ENCODE results near the gene SORL1-AS1.
A peak's percentile ranks its signal among the peaks of the same experiment; 100 is the strongest.

Gene SORL1-AS1

GRCh38 chr11:121452609-121453150 is at the start of gene SORL1-AS1:
SORL1-AS1 (minus strand) TSS chr11:121452967.
- Histone ChIP-seq H3K36me3 (ENCODE audit: control insufficient read depth, insufficient read depth, low read length) (no peaks in the 10 kb centered on the region), H3K9ac (ENCODE audit: low read length) (peak within 1 kb of the TSS; percentile 53), H3K9me3 (ENCODE audit: control insufficient read depth, low read length) (no peaks in the 10 kb centered on the region), H3K27me3 (ENCODE audit: control insufficient read depth, insufficient read depth, low read length) (no peaks in the 10 kb centered on the region), H3K4me3 (ENCODE audit: low read length) (peak within 1 kb of the TSS; percentile 78), H3K4me1 (ENCODE audit: control insufficient read depth, insufficient read depth, low read length) (peaks cover 21% of the 10 kb centered on the region)

- Histone ChIP-seq H3K9ac (ENCODE audit: low read length) (no peak overlapping the region), H3K27me3 (ENCODE audit: control insufficient read depth, insufficient read depth, low read length) (no peaks in the 10 kb centered on the region), H3K4me3 (ENCODE audit: low read length) (no peak overlapping the region), H3K9me3 (ENCODE audit: control insufficient read depth, low read length) (no peaks in the 10 kb centered on the region), H3K4me1 (ENCODE audit: control insufficient read depth, insufficient read depth, low read length) (no peaks in the 10 kb centered on the region), H3K36me3 (ENCODE audit: control insufficient read depth, insufficient read depth, low read length) (no peaks in the 10 kb centered on the region)
Observed at GRCh38 chr11:121500717-121501116, 48.0 kb upstream of the SORL1-AS1 start.

GRCh38 chr11:121500275-121500674 is 47.5 kb upstream of the SORL1-AS1 start:
- Histone ChIP-seq H3K9me3 (ENCODE audit: control insufficient read depth, low read length) (no peaks in the 10 kb centered on the region), H3K9ac (ENCODE audit: low read length) (no peak overlapping the region), H3K4me3 (ENCODE audit: low read length) (no peak overlapping the region), H3K27me3 (ENCODE audit: control insufficient read depth, insufficient read depth, low read length) (no peaks in the 10 kb centered on the region), H3K36me3 (ENCODE audit: control insufficient read depth, insufficient read depth, low read length) (no peaks in the 10 kb centered on the region), H3K4me1 (ENCODE audit: control insufficient read depth, insufficient read depth, low read length) (no peaks in the 10 kb centered on the region)

GRCh38 chr11:121499405-121499804 is 46.6 kb upstream of the SORL1-AS1 start:
- no peaks in the 10 kb centered on the region for H3K9me3 ChIP-seq (ENCODE audit: control insufficient read depth, low read length)
- H3K36me3 ChIP-seq (ENCODE audit: control insufficient read depth, insufficient read depth, low read length), result no peaks in the 10 kb centered on the region
- no peak overlapping the region for H3K4me3 ChIP-seq (ENCODE audit: low read length)
- H3K9ac ChIP-seq (ENCODE audit: low read length), result no peak overlapping the region
- no peaks in the 10 kb centered on the region for H3K27me3 ChIP-seq (ENCODE audit: control insufficient read depth, insufficient read depth, low read length)
- H3K4me1 ChIP-seq (ENCODE audit: control insufficient read depth, insufficient read depth, low read length), result peaks cover 7% of the 10 kb centered on the region

- Histone ChIP-seq H3K4me3 (ENCODE audit: low read length) (no peak overlapping the region), H3K27me3 (ENCODE audit: control insufficient read depth, insufficient read depth, low read length) (no peaks in the 10 kb centered on the region), H3K9me3 (ENCODE audit: control insufficient read depth, low read length) (no peaks in the 10 kb centered on the region), H3K4me1 (ENCODE audit: control insufficient read depth, insufficient read depth, low read length) (peaks cover 10% of the 10 kb centered on the region), H3K36me3 (ENCODE audit: control insufficient read depth, insufficient read depth, low read length) (no peaks in the 10 kb centered on the region), H3K9ac (ENCODE audit: low read length) (no peak overlapping the region)
Observed at GRCh38 chr11:121497176-121497998, 44.6 kb upstream of the SORL1-AS1 start.

- peaks cover 10% of the 10 kb centered on the region for H3K4me1 ChIP-seq (ENCODE audit: control insufficient read depth, insufficient read depth, low read length)
Observed at GRCh38 chr11:121494355-121495099, 41.8 kb upstream of the SORL1-AS1 start.

GRCh38 chr11:121489823-121490222 is 37.1 kb upstream of the SORL1-AS1 start:
- Histone ChIP-seq H3K27me3 (ENCODE audit: control insufficient read depth, insufficient read depth, low read length) (no peaks in the 10 kb centered on the region), H3K4me3 (ENCODE audit: low read length) (no peak overlapping the region), H3K4me1 (ENCODE audit: control insufficient read depth, insufficient read depth, low read length) (peaks cover 16% of the 10 kb centered on the region), H3K9me3 (ENCODE audit: control insufficient read depth, low read length) (no peaks in the 10 kb centered on the region), H3K36me3 (ENCODE audit: control insufficient read depth, insufficient read depth, low read length) (no peaks in the 10 kb centered on the region), H3K9ac (ENCODE audit: low read length) (no peak overlapping the region)

More at GRCh38 chr11:121494355-121495099, 41.8 kb upstream of the SORL1-AS1 start:
- no peaks in the 10 kb centered on the region for H3K36me3 ChIP-seq (ENCODE audit: control insufficient read depth, insufficient read depth, low read length)
- no peak overlapping the region for H3K9ac ChIP-seq (ENCODE audit: low read length)
- H3K4me3 ChIP-seq (ENCODE audit: low read length), result no peak overlapping the region
- no peaks in the 10 kb centered on the region for H3K27me3 ChIP-seq (ENCODE audit: control insufficient read depth, insufficient read depth, low read length)
- H3K9me3 ChIP-seq (ENCODE audit: control insufficient read depth, low read length), result no peaks in the 10 kb centered on the region

- Histone ChIP-seq H3K36me3 (ENCODE audit: control insufficient read depth, insufficient read depth, low read length) (no peaks in the 10 kb centered on the region), H3K9me3 (ENCODE audit: control insufficient read depth, low read length) (no peaks in the 10 kb centered on the region), H3K27me3 (ENCODE audit: control insufficient read depth, insufficient read depth, low read length) (no peaks in the 10 kb centered on the region), H3K4me3 (ENCODE audit: low read length) (no peak overlapping the region), H3K9ac (ENCODE audit: low read length) (no peak overlapping the region), H3K4me1 (ENCODE audit: control insufficient read depth, insufficient read depth, low read length) (peaks cover 10% of the 10 kb centered on the region)
Observed at GRCh38 chr11:121488641-121489040, 35.9 kb upstream of the SORL1-AS1 start.

- no peaks in the 10 kb centered on the region for H3K27me3 ChIP-seq (ENCODE audit: control insufficient read depth, insufficient read depth, low read length)
- H3K9me3 ChIP-seq (ENCODE audit: control insufficient read depth, low read length), result no peaks in the 10 kb centered on the region
- H3K36me3 ChIP-seq (ENCODE audit: control insufficient read depth, insufficient read depth, low read length), result no peaks in the 10 kb centered on the region
- H3K4me1 ChIP-seq (ENCODE audit: control insufficient read depth, insufficient read depth, low read length), result peaks cover 10% of the 10 kb centered on the region
- no peak overlapping the region for H3K9ac ChIP-seq (ENCODE audit: low read length)
- H3K4me3 ChIP-seq (ENCODE audit: low read length), result no peak overlapping the region
Observed at GRCh38 chr11:121488170-121488569, 35.4 kb upstream of the SORL1-AS1 start.

GRCh38 chr11:121487191-121487590 is 34.4 kb upstream of the SORL1-AS1 start:
- H3K4me1 ChIP-seq (ENCODE audit: control insufficient read depth, insufficient read depth, low read length), result peaks cover 17% of the 10 kb centered on the region
- H3K9me3 ChIP-seq (ENCODE audit: control insufficient read depth, low read length), result no peaks in the 10 kb centered on the region
- no peak overlapping the region for H3K4me3 ChIP-seq (ENCODE audit: low read length)
- no peak overlapping the region for H3K9ac ChIP-seq (ENCODE audit: low read length)
- no peaks in the 10 kb centered on the region for H3K27me3 ChIP-seq (ENCODE audit: control insufficient read depth, insufficient read depth, low read length)
- no peaks in the 10 kb centered on the region for H3K36me3 ChIP-seq (ENCODE audit: control insufficient read depth, insufficient read depth, low read length)

- Histone ChIP-seq H3K36me3 (ENCODE audit: control insufficient read depth, insufficient read depth, low read length) (no peaks in the 10 kb centered on the region), H3K9ac (ENCODE audit: low read length) (no peak overlapping the region), H3K4me3 (ENCODE audit: low read length) (no peak overlapping the region), H3K4me1 (ENCODE audit: control insufficient read depth, insufficient read depth, low read length) (peaks cover 17% of the 10 kb centered on the region), H3K9me3 (ENCODE audit: control insufficient read depth, low read length) (no peaks in the 10 kb centered on the region), H3K27me3 (ENCODE audit: control insufficient read depth, insufficient read depth, low read length) (no peaks in the 10 kb centered on the region)
Observed at GRCh38 chr11:121486054-121486453, 33.3 kb upstream of the SORL1-AS1 start.

- no peak overlapping the region for H3K4me3 ChIP-seq (ENCODE audit: low read length)
- no peaks in the 10 kb centered on the region for H3K9me3 ChIP-seq (ENCODE audit: control insufficient read depth, low read length)
- no peaks in the 10 kb centered on the region for H3K36me3 ChIP-seq (ENCODE audit: control insufficient read depth, insufficient read depth, low read length)
- H3K4me1 ChIP-seq (ENCODE audit: control insufficient read depth, insufficient read depth, low read length), result peaks cover 17% of the 10 kb centered on the region
- no peaks in the 10 kb centered on the region for H3K27me3 ChIP-seq (ENCODE audit: control insufficient read depth, insufficient read depth, low read length)
- H3K9ac ChIP-seq (ENCODE audit: low read length), result no peak overlapping the region
Observed at GRCh38 chr11:121485216-121485615, 32.4 kb upstream of the SORL1-AS1 start.

Measured in mucosa of stomach (tissue), 1 donor.